Activated naive CD4-positive, alpha-beta T cell treated with Interleukin-2 at 50 U/mL for 16 hours (primary cell): ENCODE results near the gene HSBP1L1.
"Not testable (repeated sequence)": the region's sequence is repeated elsewhere in the genome, so short reads cannot be mapped to it uniquely, and the experiment has no call there.

Experiments used
- DNase-seq: peaks from one replicate; pipeline ENCODE4 v3.0.0-alpha.2; 2020

The HSBP1L1 gene

GRCh38 chr18:79988071-79988450, 23.6 kb downstream of the HSBP1L1 start:
- DNase-seq: peak; percentile 67

- DNase-seq: peak; percentile 86
Measured at GRCh38 chr18:79988451-79989194, 24.2 kb downstream of the HSBP1L1 start, which contains the start of gene TXNL4A. TSS of gene TXNL4A (minus strand) at chr18:79988563. CDS start at chr18:79988392, 171 bp downstream.

DNA sequence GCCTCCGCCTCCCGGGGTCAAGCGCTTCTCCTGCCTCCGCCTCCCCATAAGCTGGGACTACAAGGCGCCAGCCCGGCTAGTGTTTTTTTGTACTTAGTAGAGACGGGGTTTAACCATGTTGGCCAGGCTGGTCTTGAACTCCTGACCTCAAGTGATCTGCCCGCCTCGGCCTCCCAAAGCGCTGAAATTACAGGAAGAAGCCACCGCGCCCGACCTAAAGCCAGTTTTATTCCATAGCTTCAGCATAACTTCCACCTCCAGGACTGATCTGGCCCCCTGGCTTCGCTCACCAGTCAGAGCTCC, 24.7 kb downstream of the HSBP1L1 start:
- no peak for DNase-seq

DNA sequence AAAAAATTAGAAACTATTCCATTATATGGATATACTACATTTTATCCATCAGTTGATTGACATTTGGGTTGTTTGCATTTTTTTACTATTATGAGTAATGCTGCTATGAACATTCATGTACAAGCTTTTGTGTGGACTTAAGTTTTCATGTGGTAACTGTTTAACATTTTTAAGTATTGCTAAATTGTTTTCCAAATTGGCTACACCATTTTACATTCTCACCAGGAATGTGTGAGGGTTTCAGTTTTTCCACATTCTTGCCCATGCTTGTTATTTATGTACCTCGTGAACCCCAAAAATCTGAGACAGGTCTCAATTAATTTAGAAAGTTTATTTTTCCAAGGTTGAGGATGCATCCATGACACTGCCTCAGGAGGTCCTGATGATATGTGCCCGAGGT, 27.1 kb downstream of the HSBP1L1 start:
- no peak for DNase-seq

DNA sequence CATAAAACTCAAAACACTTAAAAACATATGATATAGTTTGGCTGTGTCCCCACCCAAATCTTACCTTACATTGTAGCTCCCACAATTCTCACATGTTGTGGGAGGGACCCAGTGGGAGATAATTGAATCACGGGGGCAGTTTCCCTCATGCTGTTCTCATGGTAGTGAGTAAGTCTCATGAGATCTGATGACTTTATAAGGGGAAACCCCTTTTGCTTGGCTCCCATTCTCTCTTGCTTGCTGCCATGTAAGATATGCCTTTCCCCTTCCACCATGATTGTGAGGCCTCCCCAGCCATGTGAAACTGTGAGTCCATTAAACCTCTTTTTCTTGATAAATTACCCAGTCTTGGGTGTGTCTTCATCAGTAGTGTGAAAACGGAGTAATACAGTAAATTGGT, 35.3 kb downstream of the HSBP1L1 start:
- not testable (repeated sequence) for DNase-seq

GRCh38 chr18:80000877-80001276, 36.4 kb downstream of the HSBP1L1 start:
- DNase-seq: no peak

DNA sequence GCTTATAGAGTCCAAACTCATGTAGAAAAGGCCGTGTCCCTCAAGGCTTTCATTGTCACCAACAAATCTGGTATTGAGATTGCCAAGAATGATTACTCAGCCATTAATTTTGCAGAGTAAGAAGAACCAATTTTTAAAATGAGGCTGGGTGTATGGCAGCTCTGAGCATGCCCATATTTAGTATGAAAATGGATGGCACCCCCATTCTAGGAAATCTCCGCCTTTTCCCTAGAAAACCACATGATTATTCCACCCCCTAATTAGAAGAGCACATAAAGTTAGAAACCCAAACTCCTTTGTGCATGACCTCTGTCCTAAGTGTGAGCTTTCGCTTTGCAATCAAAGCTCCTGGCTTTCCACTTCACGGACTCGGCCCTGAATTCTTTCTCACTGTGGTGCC, 38.0 kb downstream of the HSBP1L1 start:
- no peak for DNase-seq

DNA sequence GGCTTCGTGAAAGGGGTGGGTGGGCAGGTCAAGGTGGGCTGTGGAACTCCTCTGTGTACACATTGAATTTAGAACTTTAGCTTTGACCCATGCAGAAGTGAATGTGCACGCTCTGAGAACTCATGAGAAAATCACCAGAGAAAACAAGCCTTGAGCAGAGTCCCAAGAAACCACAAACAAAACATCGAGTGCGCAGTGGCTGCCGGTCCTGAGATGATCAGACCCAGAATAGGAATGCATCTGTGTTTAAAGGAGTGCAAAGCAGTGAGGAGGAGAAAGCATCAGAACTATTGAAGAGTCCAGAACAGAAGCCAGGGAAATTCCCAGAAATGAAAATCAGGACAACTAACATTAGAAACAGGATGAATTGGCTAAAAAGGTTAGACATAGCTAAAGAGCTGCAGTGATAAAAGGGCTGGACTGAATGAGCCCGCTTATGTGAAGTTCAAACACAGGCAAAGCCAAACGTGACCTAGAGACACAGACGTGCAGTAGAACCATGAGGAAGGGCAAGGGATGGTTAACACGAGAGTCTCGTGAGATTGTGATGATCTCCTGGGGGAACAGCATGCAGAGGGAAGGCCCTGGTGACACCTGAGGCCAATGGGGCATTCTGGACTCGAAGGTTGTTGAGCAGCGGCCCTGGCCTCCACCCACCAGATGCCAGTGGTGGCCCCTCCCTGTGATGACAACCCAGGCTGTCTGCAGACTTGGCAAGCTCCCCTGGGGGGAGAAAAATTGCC, 40.3 kb downstream of the HSBP1L1 start:
- DNase-seq: no peak

GRCh38 chr18:80006724-80007123, 42.3 kb downstream of the HSBP1L1 start:
- DNase-seq: no peak

DNA sequence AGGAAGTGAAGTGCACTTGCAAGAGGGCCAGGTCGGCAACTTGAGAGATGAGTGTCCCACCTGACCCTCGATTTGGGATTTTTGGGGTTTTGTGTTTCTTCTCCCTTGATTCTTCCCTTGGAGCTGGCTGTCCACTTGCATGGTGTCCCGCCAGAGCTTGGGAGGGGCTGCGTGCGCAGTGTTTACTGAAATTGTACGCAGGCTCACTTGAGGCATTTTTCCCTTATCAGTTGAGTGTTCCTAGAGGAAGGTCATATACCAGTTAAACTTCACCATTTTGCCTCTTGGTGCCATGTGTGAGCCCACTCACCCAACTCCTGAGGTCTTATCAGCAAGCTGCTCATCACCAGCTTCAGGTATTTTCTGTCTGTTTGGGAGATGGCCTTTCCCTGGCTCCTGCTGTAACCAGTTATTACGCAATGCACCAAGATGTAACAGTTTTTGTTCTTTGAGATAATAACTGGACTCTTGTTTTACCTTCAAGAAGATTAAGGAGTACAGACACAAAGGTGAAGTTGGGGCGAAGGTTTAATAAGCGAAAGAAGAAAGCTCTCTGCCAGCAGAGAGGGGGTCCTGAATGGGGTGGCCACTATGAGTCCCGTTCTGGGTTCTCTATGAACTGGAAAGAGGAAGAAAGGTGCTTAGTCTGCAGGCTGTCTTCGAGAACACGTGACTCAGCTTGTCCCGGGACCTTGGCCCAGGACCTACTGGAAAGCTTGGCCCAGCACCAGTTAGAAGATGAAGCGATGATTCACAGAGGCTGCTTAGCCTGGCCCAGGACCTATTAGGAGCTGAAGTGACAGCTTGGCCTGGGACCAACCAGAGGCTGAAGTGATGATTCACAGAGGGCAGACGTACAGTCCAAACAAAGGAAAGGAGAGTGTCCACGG, 45.5 kb downstream of the HSBP1L1 start:
- DNase-seq: no peak

GRCh38 chr18:80010551-80010906, 46.1 kb downstream of the HSBP1L1 start:
- DNase-seq: no peak

- DNase-seq: not testable (repeated sequence)
Measured at GRCh38 chr18:80011496-80012137, 47.2 kb downstream of the HSBP1L1 start.

DNA sequence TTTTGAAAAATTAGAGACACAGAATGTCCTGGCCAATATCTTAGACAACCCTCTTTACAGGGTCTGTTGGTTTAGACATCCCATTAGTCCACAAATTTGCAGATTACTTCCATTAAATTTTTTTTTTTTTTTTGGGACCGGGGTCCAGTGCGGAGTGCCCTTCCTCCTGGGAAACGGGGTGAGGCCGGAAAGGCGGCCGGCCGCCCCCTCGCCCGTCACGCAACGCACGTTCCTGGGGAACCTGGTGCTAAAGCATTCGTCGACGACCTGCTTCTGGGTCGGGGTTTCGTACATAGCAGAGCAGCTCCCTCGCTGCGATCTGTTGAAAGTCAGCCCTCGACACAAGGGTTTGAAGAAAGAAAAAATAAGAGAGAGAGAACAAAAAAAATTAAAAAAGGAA, 48.3 kb downstream of the HSBP1L1 start:
- no peak for DNase-seq
